ENCODE results near the gene NGFR.
"Not testable (repeated sequence)": the region's sequence is repeated elsewhere in the genome, so short reads cannot be mapped to it uniquely, and the experiment has no call there.

NGFR gene

GRCh38 chr17:49498029-49498615 lies 3.0 kb downstream of the NGFR start:
- H3K9me3 ChIP-seq: no peaks in the 10 kb centered on the region
- H3K27me3 ChIP-seq: peaks cover 100% of the 10 kb centered on the region
- no peak overlapping the region for H3K4me3 ChIP-seq (ENCODE audit: low read depth in 1 of 2, low read length in 1 of 2)

DNA sequence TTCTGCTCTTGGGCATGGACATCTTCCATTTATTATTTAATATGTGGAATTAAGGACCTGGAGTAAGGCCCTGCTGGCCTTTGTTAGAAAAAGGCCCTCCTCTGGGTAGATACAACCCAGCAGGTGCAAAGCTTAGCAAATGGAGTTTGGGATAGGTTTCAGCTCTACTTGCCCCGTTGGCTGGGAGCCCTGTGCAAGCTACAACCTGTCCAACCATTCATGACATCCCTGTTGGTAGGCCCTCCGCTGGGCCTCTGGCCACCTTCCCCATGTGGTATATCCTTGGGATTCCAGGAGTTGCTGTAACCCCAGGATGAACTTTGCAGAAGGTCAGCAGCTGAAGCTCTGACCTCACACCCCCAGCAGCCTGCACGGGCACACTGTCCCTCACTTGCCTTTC lies 6.4 kb downstream of the NGFR start:
- Histone ChIP-seq H3K27me3 (peaks cover 97% of the 10 kb centered on the region), H3K36me3 (no peaks in the 10 kb centered on the region), H3K27ac (no peak overlapping the region), H3K9me3 (no peaks in the 10 kb centered on the region), H3K4me1 (ENCODE audit: control insufficient read depth in 1 of 2, insufficient read depth in 1 of 2, low read depth in 1 of 2, low read length in 1 of 2) (peaks cover 5 to 12% of the 10 kb centered on the region in 2 experiments), H3K4me3 (ENCODE audit: low read depth in 1 of 2, low read length in 1 of 2) (no peak overlapping the region)
- no peak for TF ChIP-seq CTCF (IDR thresholded peaks at IDR 0.05)

More at GRCh38 chr17:49498029-49498615, 3.0 kb downstream of the NGFR start:
- Histone ChIP-seq H3K4me1 (ENCODE audit: control insufficient read depth in 1 of 2, insufficient read depth in 1 of 2, low read depth in 1 of 2, low read length in 1 of 2) (peaks cover 6 to 28% of the 10 kb centered on the region in 2 experiments), H3K27ac (no peak overlapping the region), H3K36me3 (no peaks in the 10 kb centered on the region)
- TF ChIP-seq CTCF (IDR thresholded peaks at IDR 0.05): no peak

DNA sequence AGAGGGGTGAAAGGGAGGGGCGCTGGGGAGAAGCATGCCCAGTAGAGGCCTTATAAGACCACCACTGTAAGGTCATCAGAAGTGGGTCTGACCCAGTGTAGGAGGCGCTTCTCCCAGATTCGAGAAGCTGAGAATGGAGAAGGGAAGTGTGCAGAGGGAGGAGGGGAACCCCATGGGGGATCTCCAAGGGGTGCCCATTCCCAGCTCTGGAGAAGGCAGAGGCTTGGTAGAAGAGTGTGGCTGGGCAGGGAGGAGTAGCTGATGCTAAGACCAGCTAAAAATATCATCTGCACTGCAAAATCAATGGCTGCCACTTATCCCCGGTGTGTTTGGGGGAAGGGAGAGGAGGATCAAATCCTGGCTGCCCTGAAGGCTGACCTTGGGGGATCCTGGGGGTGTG lies 7.2 kb downstream of the NGFR start:
- Histone ChIP-seq H3K4me3 (ENCODE audit: low read depth in 1 of 2, low read length in 1 of 2) (no peak overlapping the region), H3K36me3 (no peaks in the 10 kb centered on the region), H3K27me3 (peaks cover 97% of the 10 kb centered on the region), H3K9me3 (no peaks in the 10 kb centered on the region), H3K27ac (no peak overlapping the region), H3K4me1 (ENCODE audit: control insufficient read depth in 1 of 2, insufficient read depth in 1 of 2, low read depth in 1 of 2, low read length in 1 of 2) (peaks cover 0 to 4% of the 10 kb centered on the region in 2 experiments)
- TF ChIP-seq CTCF (IDR thresholded peaks at IDR 0.05): no peak

- H3K27ac ChIP-seq; H3K4me3 ChIP-seq (ENCODE audit: low read depth in 1 of 2, low read length in 1 of 2); H3K9me3 ChIP-seq; H3K36me3 ChIP-seq; H3K4me1 ChIP-seq (ENCODE audit: control insufficient read depth in 1 of 2, insufficient read depth in 1 of 2, low read depth in 1 of 2, low read length in 1 of 2): not testable (repeated sequence)
- peaks cover 97% of the 10 kb centered on the region for H3K27me3 ChIP-seq
Observed at GRCh38 chr17:49502680-49503079, 7.6 kb downstream of the NGFR start.

DNA sequence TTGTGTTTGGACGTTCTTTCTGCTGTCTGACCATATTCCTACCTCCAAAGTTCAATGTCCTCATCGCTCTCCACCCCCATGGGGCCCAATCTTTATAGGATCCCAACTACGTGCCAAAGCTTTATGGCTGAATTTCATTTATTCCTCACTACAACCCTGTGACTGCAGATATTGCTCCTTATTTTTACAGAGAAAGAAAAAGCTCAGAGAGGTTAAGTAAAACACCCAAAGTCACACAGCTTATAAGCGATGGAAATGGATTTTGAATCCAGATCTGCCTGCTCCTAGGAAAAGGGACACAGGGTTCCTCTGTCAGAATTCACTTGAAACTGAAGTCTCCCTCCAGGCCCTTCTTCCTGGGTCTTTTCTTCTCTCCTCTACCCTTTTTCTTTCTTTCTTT lies 9.3 kb downstream of the NGFR start:
- no peaks in the 10 kb centered on the region for H3K9me3 ChIP-seq
- no peaks in the 10 kb centered on the region for H3K4me1 ChIP-seq (ENCODE audit: control insufficient read depth in 1 of 2, insufficient read depth in 1 of 2, low read depth in 1 of 2, low read length in 1 of 2)
- H3K27me3 ChIP-seq: peaks cover 97% of the 10 kb centered on the region
- TF ChIP-seq CTCF (IDR thresholded peaks at IDR 0.05): no peak
- H3K4me3 ChIP-seq (ENCODE audit: low read depth in 1 of 2, low read length in 1 of 2): no peak overlapping the region
- H3K27ac ChIP-seq: no peak overlapping the region
- H3K36me3 ChIP-seq: no peaks in the 10 kb centered on the region

DNA sequence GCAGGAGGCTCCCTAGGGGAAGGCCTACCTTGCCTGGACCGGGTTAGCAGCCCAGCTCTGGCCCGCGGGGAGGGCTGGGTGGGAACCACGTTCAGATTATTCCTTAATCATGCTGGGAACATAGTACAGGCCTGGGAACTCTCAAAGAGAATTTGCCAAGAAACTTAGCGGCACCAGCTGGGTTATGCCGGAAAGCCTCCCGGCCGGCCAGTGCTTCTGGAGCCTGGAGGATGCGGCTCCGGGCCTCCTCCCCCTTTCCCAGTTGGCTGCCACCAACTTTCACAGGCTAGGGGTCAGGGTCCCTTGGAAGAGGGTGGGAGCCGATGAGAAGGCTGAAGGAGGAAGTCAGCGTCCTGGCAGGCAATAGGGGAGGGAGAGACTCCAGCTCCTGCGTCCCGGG lies 10.8 kb downstream of the NGFR start:
- H3K4me3 ChIP-seq (ENCODE audit: low read depth in 1 of 2, low read length in 1 of 2): no peak overlapping the region
- no peak overlapping the region for H3K27ac ChIP-seq
- no peaks in the 10 kb centered on the region for H3K36me3 ChIP-seq
- peaks cover 88% of the 10 kb centered on the region for H3K27me3 ChIP-seq
- no peaks in the 10 kb centered on the region for H3K9me3 ChIP-seq
- no peak for TF ChIP-seq CTCF (IDR thresholded peaks at IDR 0.05)
- H3K4me1 ChIP-seq (ENCODE audit: control insufficient read depth in 1 of 2, insufficient read depth in 1 of 2, low read depth in 1 of 2, low read length in 1 of 2): no peaks in the 10 kb centered on the region
